Activated CD8-positive, alpha-beta T cell treated with anti-CD3 and anti-CD28 coated beads for 36 hours (primary cell): ENCODE measurements around the gene CH25H. TPM values are rescaled to one million over a fixed set of nuclear protein-coding genes. Genes with fewer than 3 reads are reported as not detected.

Source experiments
- ATAC-seq: fragments of 200-7000 bp; cut with Tn5 transposase; one replicate; pipeline ENCODE4 v1.10.0; 2021; ENCODE audit warnings: mild to moderate bottlenecking, moderate library complexity
- CTCF ChIA-PET: fragments of 350-600 bp; sonication (Branson Sonifier 250); formaldehyde crosslinking; loops from one replicate; lab custom pipeline; 2021; ENCODE audit warnings: antibody characterized with exemption; lab: Charles Lee
- POLR2A ChIA-PET: fragments of 350-600 bp; sonication (Branson Sonifier 250); formaldehyde crosslinking; loops from one replicate; lab custom pipeline; 2021; ENCODE audit warnings: antibody characterized with exemption; lab: Charles Lee
- DNase-seq: peaks from one replicate; pipeline ENCODE4 v3.0.0-alpha.2; 2020
- H3K27ac Mint-ChIP-seq: one replicate; pipeline ENCODE4 v1.8.0; 2021; ENCODE audit warnings: mild to moderate bottlenecking, mixed read lengths
- H3K27me3 Mint-ChIP-seq: one replicate; pipeline ENCODE4 v1.8.0; 2021; ENCODE audit warnings: mixed read lengths
- H3K36me3 Mint-ChIP-seq: one replicate; pipeline ENCODE4 v1.8.0; 2021; ENCODE audit warnings: low read depth, mixed read lengths
- H3K4me1 Mint-ChIP-seq: one replicate; pipeline ENCODE4 v1.8.0; 2021; ENCODE audit warnings: low read depth, mixed read lengths
- H3K4me3 Mint-ChIP-seq: one replicate; pipeline ENCODE4 v1.8.0; 2021; ENCODE audit warnings: mild to moderate bottlenecking, moderate library complexity, mixed read lengths
- H3K9me3 Mint-ChIP-seq: one replicate; pipeline ENCODE4 v1.8.0; 2021; ENCODE audit warnings: mixed read lengths
- CTCF ChIP-seq: fragments of 200-600 bp; IDR thresholded peaks from one replicate; pipeline ENCODE4 v1.8.0; 2022; ENCODE audit warnings: antibody characterized with exemption, mild to moderate bottlenecking
- intact Hi-C: fragments of 100-400 bp; cut with micrococcal nuclease; formaldehyde crosslinking; loops from one replicate; pipeline ENCODE4 v1.10.0; 2022
- total RNA-seq, 2 experiments: library from RNA; stranded (reverse); gene quantifications; one replicate each; pipeline ENCODE4 v1.2.3, GENCODE V29; 2021

The CH25H gene
- total RNA-seq, 2 experiments from 2014 or later = not detected

- intact Hi-C loops = loop anchor here (10.0 kb wide), 1 partner anchor 79 kb away; no protein-coding TSS in a partner anchor
- ATAC-seq (peak; percentile 96), DNase-seq (peak; percentile 82)
- ChIA-PET CTCF (interaction anchor here (1.1 to 1.4 kb wide), 5 partner anchors 12 to 328 kb away, joined by 4 to 5 read pairs (median 5); partner anchors contain the start of gene CH25H), POLR2A (interaction anchor here (0.7 to 1.5 kb wide), 6 partner anchors 41 to 230 kb away, joined by 3 to 4 read pairs (median 3); no protein-coding TSS in a partner anchor)
- no peaks in the 10 kb centered on the region for H3K36me3 Mint-ChIP-seq
- peaks cover 4% of the 10 kb centered on the region for H3K27me3 Mint-ChIP-seq
- no peak for TF ChIP-seq CTCF
- peaks cover 39% of the 10 kb centered on the region for H3K4me1 Mint-ChIP-seq
- peak overlapping the region; percentile 73 for H3K27ac Mint-ChIP-seq
- peak overlapping the region; percentile 63 for H3K4me3 Mint-ChIP-seq
- H3K9me3 Mint-ChIP-seq = no peaks in the 10 kb centered on the region
Observed at GRCh38 chr10:89163265-89163995, 43.7 kb downstream of the CH25H start.

- CTCF ChIA-PET = interaction anchor here (1.2 to 1.5 kb wide), 3 partner anchors 11 to 327 kb away, joined by 4 to 5 read pairs (median 4); no protein-coding TSS in a partner anchor
- no peaks in the 10 kb centered on the region for H3K36me3 Mint-ChIP-seq
- peaks cover 42% of the 10 kb centered on the region for H3K4me1 Mint-ChIP-seq
- no peaks in the 10 kb centered on the region for H3K9me3 Mint-ChIP-seq
- H3K27me3 Mint-ChIP-seq = peaks cover 5% of the 10 kb centered on the region
- ATAC-seq (no peak), DNase-seq (no peak)
- H3K27ac Mint-ChIP-seq = no peak overlapping the region
- H3K4me3 Mint-ChIP-seq = no peak overlapping the region
- no peak for TF ChIP-seq CTCF
- intact Hi-C loops = loop anchor here (10.0 kb wide), 1 partner anchor 78 kb away; no protein-coding TSS in a partner anchor
- POLR2A ChIA-PET = no interaction called here
Observed at GRCh38 chr10:89162596-89162995, 44.5 kb downstream of the CH25H start.

GRCh38 chr10:89160339-89160738, 46.8 kb downstream of the CH25H start:
- Mint-ChIP-seq H3K9me3 (no peaks in the 10 kb centered on the region), H3K4me1 (peaks cover 35% of the 10 kb centered on the region), H3K27ac (no peak overlapping the region), H3K36me3 (no peaks in the 10 kb centered on the region), H3K27me3 (peaks cover 19% of the 10 kb centered on the region), H3K4me3 (no peak overlapping the region)
- intact Hi-C loops = loop anchor here (10.0 kb wide), 1 partner anchor 76 kb away; no protein-coding TSS in a partner anchor
- TF ChIP-seq CTCF = no peak
- ATAC-seq (no peak), DNase-seq (no peak)
- ChIA-PET POLR2A (no interaction called here), CTCF (no interaction called here)

- Mint-ChIP-seq H3K4me3 (no peak overlapping the region), H3K27ac (no peak overlapping the region), H3K27me3 (peaks cover 22% of the 10 kb centered on the region), H3K36me3 (no peaks in the 10 kb centered on the region), H3K4me1 (peaks cover 31% of the 10 kb centered on the region), H3K9me3 (no peaks in the 10 kb centered on the region)
- ChIA-PET POLR2A (no interaction called here), CTCF (no interaction called here)
- TF ChIP-seq CTCF = no peak
- DNase-seq (no peak), ATAC-seq (no peak)
- intact Hi-C loops = loop anchor here (10.0 kb wide), 1 partner anchor 75 kb away; no protein-coding TSS in a partner anchor
Observed at GRCh38 chr10:89159761-89160160, 47.4 kb downstream of the CH25H start.

- ATAC-seq (no peak), DNase-seq (no peak)
- no peaks in the 10 kb centered on the region for H3K9me3 Mint-ChIP-seq
- H3K4me3 Mint-ChIP-seq = no peak overlapping the region
- no peak overlapping the region for H3K27ac Mint-ChIP-seq
- H3K36me3 Mint-ChIP-seq = no peaks in the 10 kb centered on the region
- POLR2A ChIA-PET = no interaction called here
- peaks cover 26% of the 10 kb centered on the region for H3K4me1 Mint-ChIP-seq
- peaks cover 23% of the 10 kb centered on the region for H3K27me3 Mint-ChIP-seq
- intact Hi-C loops = no loop called here
- TF ChIP-seq CTCF = peak; percentile 5
- CTCF ChIA-PET = no interaction called here
Observed at GRCh38 chr10:89159316-89159715, 47.8 kb downstream of the CH25H start.
